ENCODE data around the gene HMGB3.

- TF ChIP-seq, protein P1, sequence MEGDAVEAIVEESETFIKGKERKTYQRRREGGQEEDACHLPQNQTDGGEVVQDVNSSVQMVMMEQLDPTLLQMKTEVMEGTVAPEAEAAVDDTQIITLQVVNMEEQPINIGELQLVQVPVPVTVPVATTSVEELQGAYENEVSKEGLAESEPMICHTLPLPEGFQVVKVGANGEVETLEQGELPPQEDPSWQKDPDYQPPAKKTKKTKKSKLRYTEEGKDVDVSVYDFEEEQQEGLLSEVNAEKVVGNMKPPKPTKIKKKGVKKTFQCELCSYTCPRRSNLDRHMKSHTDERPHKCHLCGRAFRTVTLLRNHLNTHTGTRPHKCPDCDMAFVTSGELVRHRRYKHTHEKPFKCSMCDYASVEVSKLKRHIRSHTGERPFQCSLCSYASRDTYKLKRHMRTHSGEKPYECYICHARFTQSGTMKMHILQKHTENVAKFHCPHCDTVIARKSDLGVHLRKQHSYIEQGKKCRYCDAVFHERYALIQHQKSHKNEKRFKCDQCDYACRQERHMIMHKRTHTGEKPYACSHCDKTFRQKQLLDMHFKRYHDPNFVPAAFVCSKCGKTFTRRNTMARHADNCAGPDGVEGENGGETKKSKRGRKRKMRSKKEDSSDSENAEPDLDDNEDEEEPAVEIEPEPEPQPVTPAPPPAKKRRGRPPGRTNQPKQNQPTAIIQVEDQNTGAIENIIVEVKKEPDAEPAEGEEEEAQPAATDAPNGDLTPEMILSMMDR (IDR thresholded peaks at IDR 0.05; ENCODE audit: insufficient read depth, low read length), result no peak
- TF ChIP-seq POLR2AphosphoS5 (IDR thresholded peaks at IDR 0.05; ENCODE audit: low read depth), result no peak
- TF ChIP-seq, protein P2, sequence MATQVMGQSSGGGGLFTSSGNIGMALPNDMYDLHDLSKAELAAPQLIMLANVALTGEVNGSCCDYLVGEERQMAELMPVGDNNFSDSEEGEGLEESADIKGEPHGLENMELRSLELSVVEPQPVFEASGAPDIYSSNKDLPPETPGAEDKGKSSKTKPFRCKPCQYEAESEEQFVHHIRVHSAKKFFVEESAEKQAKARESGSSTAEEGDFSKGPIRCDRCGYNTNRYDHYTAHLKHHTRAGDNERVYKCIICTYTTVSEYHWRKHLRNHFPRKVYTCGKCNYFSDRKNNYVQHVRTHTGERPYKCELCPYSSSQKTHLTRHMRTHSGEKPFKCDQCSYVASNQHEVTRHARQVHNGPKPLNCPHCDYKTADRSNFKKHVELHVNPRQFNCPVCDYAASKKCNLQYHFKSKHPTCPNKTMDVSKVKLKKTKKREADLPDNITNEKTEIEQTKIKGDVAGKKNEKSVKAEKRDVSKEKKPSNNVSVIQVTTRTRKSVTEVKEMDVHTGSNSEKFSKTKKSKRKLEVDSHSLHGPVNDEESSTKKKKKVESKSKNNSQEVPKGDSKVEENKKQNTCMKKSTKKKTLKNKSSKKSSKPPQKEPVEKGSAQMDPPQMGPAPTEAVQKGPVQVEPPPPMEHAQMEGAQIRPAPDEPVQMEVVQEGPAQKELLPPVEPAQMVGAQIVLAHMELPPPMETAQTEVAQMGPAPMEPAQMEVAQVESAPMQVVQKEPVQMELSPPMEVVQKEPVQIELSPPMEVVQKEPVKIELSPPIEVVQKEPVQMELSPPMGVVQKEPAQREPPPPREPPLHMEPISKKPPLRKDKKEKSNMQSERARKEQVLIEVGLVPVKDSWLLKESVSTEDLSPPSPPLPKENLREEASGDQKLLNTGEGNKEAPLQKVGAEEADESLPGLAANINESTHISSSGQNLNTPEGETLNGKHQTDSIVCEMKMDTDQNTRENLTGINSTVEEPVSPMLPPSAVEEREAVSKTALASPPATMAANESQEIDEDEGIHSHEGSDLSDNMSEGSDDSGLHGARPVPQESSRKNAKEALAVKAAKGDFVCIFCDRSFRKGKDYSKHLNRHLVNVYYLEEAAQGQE (IDR thresholded peaks at IDR 0.05; ENCODE audit: insufficient replicate concordance, low read depth), result no peak
These were observed 6.3 kb downstream of the HMGB3 start for GRCh38 chrX:150989420-150989819.

All from HL-60 (cell line).